Mesenchymal stem cell (in vitro differentiated cells and primary cell): Measurements from ENCODE around the gene ZFHX3.
"Not testable (repeated sequence)": the region's sequence is repeated elsewhere in the genome, so short reads cannot be mapped to it uniquely, and the experiment has no call there.

Source experiments
- DNase-seq: peaks from one replicate; pipeline ENCODE4 v3.0.0-alpha.2; 2013
- H2AFZ ChIP-seq: one replicate; pipeline ENCODE4 v1.6.1; 2013; ENCODE audit warnings: low read depth, mild to moderate bottlenecking, control low read depth, inconsistent platforms, low read length, moderate library complexity
- H2AK5ac ChIP-seq: 2 replicates; pipeline ENCODE4 v1.6.1; 2013; ENCODE audit warnings: low read length, moderate library complexity, mild to moderate bottlenecking, inconsistent platforms; ENCODE audit not compliant: severe bottlenecking
- H2BK120ac ChIP-seq: one replicate; pipeline ENCODE4 v1.6.1; 2013; ENCODE audit warnings: low read depth, mild to moderate bottlenecking, inconsistent platforms, low read length, moderate library complexity
- H2BK12ac ChIP-seq, 2 experiments: one replicate each; pipeline ENCODE4 v1.6.1; 2013; ENCODE audit warnings: inconsistent platforms in 2 of 2, low read length in 2 of 2, mild to moderate bottlenecking in 2 of 2, moderate library complexity in 2 of 2, control low read depth in 1 of 2
- H2BK15ac ChIP-seq: one replicate; pipeline ENCODE4 v1.6.1; 2013; ENCODE audit warnings: mild to moderate bottlenecking, low read depth, inconsistent platforms; ENCODE audit not compliant: poor library complexity, severe bottlenecking
- H2BK5ac ChIP-seq: 2 replicates; pipeline ENCODE4 v1.6.1; 2013; ENCODE audit warnings: low read depth, mild to moderate bottlenecking, low read length, control low read depth, inconsistent platforms; ENCODE audit not compliant: poor library complexity, severe bottlenecking
- H3K14ac ChIP-seq, 2 experiments: one replicate each; pipeline ENCODE4 v1.6.1; 2013; ENCODE audit warnings: inconsistent platforms in 2 of 2, low read length in 2 of 2, control low read depth in 1 of 2, mild to moderate bottlenecking in 1 of 2, moderate library complexity in 1 of 2
- H3K18ac ChIP-seq, 2 experiments: one replicate each; pipeline ENCODE4 v1.6.1; 2013; ENCODE audit warnings: inconsistent platforms in 2 of 2, low read length in 2 of 2, control low read depth in 1 of 2, low read depth in 1 of 2, mild to moderate bottlenecking in 1 of 2
- H3K23ac ChIP-seq, 2 experiments: one replicate each; pipeline ENCODE4 v1.6.1; 2013; ENCODE audit warnings: inconsistent platforms in 2 of 2, low read length in 2 of 2, mild to moderate bottlenecking in 2 of 2, moderate library complexity in 2 of 2, control low read depth in 1 of 2
- H3K27ac ChIP-seq: 2 replicates; pipeline ENCODE4 v1.5.1; 2013; ENCODE audit warnings: mild to moderate bottlenecking, moderate library complexity, low read length, control low read depth, inconsistent platforms; ENCODE audit not compliant: poor library complexity, severe bottlenecking
- H3K27me3 ChIP-seq, 2 experiments: 2 replicates each; pipeline versions ENCODE4 v1.6.1 to v1.7.0; 2013; ENCODE audit warnings: low read length in 2 of 2, mild to moderate bottlenecking in 2 of 2, moderate library complexity in 2 of 2, control low read depth in 1 of 2, inconsistent platforms in 1 of 2; ENCODE audit not compliant: control insufficient read depth in 1 of 2, insufficient read depth in 1 of 2
- H3K36me3 ChIP-seq, 2 experiments: 2 replicates each; pipeline versions ENCODE4 v1.6.1 to v1.7.0; 2013; ENCODE audit warnings: low read length in 2 of 2, control low read depth in 1 of 2, inconsistent platforms in 1 of 2, low read depth in 1 of 2, mild to moderate bottlenecking in 1 of 2; ENCODE audit not compliant: insufficient read depth in 2 of 2, control insufficient read depth in 1 of 2
- H3K4ac ChIP-seq, 2 experiments: one replicate each; pipeline ENCODE4 v1.6.1; 2013; ENCODE audit warnings: inconsistent platforms in 2 of 2, low read length in 2 of 2, mild to moderate bottlenecking in 2 of 2, moderate library complexity in 2 of 2, control low read depth in 1 of 2, low read depth in 1 of 2
- H3K4me1 ChIP-seq: 2 replicates; pipeline ENCODE4 v1.6.1; 2013; ENCODE audit warnings: low read depth, low read length, control low read depth; ENCODE audit not compliant: control insufficient read depth, insufficient read depth
- H3K4me2 ChIP-seq: 2 replicates; pipeline ENCODE4 v1.6.1; 2013; ENCODE audit warnings: low read length, mild to moderate bottlenecking, inconsistent platforms; ENCODE audit not compliant: poor library complexity, severe bottlenecking
- H3K4me3 ChIP-seq, 2 experiments: 2 replicates each; pipeline versions ENCODE4 v1.5.1 to v1.7.0; 2013; ENCODE audit warnings: low read length in 2 of 2, mild to moderate bottlenecking in 2 of 2, control low read depth in 1 of 2, low read depth in 1 of 2; ENCODE audit not compliant: insufficient read depth in 1 of 2
- H3K79me1 ChIP-seq: replicated peaks from 2 replicates; pipeline ENCODE4 v1.6.1; 2013; ENCODE audit warnings: mild to moderate bottlenecking, control low read depth, low read length, inconsistent platforms; ENCODE audit not compliant: poor library complexity, severe bottlenecking
- H3K9ac ChIP-seq: 2 replicates; pipeline ENCODE4 v1.7.0; 2013; ENCODE audit warnings: mild to moderate bottlenecking, low read length, moderate library complexity
- H3K9me3 ChIP-seq: 2 replicates; pipeline ENCODE4 v1.7.0; 2013; ENCODE audit warnings: mild to moderate bottlenecking, low read length; ENCODE audit not compliant: control insufficient read depth
- H4K8ac ChIP-seq: one replicate; pipeline ENCODE4 v1.6.1; 2013; ENCODE audit warnings: inconsistent platforms, mild to moderate bottlenecking, low read length, moderate library complexity
- H4K91ac ChIP-seq: one replicate; pipeline ENCODE4 v1.6.1; 2013; ENCODE audit warnings: mild to moderate bottlenecking, low read length, inconsistent platforms
- WGBS: methylation state at CpG from one replicate; pipeline ENCODE4 v1.1.7; 2013; ENCODE audit warnings: mixed read lengths; 5-methylcytosine and 5-hydroxymethylcytosine counted together

ZFHX3 gene

DNA sequence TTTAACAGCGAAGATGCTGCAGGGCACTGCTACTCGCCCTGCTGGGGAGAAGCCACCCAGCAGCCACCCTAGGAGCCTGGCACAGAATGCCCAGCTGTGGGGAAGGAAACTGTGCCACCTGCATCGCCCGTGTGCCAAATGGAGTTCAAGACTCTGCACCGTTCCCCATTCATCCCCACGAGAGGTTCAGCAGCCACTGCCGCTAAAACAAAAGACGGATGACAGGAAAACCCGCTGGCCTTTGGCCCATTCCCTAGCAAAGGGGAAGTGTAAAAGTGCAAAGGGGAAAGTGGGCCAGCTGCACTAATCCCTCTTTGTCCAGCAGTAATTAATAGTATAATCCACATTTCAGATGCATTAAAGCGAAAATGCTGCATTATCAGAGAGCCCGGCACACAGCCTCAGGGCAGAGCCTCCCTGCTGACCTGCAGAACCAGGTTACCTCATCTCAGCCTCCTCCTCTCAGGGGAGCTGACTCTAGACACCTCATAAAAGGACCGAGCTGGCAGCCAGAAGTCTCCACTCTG lies 37.7 kb downstream of the ZFHX3 start:
- peak overlapping the region; percentile 48 for H4K8ac ChIP-seq
- no peak for DNase-seq
- WGBS = 85% methylated on average over 12 of the region's 12 CpGs

DNA sequence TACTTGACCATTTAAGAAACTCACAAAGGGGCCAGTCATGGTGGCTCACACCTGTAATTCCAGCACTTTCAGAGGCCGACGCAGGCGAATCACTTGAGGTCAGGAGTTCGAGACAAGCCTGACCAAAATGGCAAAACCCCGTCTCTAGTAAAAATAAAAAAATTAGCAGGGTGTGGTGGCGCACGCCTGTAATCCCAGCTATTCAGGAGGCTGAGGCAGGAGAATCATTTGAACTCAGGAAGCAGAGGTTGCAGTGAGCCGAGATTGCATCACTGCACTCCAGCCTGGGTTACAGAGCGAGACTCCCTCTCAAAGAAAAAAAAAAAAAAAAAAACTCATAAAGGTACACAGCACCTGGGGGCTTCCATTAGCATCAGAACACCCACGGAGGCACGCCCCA lies 38.2 kb downstream of the ZFHX3 start:
- not testable (repeated sequence) for H3K14ac ChIP-seq, H2BK5ac ChIP-seq, H3K4me2 ChIP-seq, DNase-seq, H3K18ac ChIP-seq, H3K4ac ChIP-seq, H4K91ac ChIP-seq, H3K36me3 ChIP-seq, H3K27me3 ChIP-seq, H3K9ac ChIP-seq, H2BK12ac ChIP-seq, H3K4me1 ChIP-seq, H2BK15ac ChIP-seq, H2AFZ ChIP-seq, H3K4me3 ChIP-seq, H3K23ac ChIP-seq, H3K9me3 ChIP-seq, H2AK5ac ChIP-seq, H3K27ac ChIP-seq, H2BK120ac ChIP-seq
- peak overlapping the region; percentile 48 for H4K8ac ChIP-seq
- WGBS = 97% methylated on average over 11 of the region's 11 CpGs
- peaks cover 22% of the 10 kb centered on the region for H3K79me1 ChIP-seq

More for the DNA sequence above, 37.7 kb downstream of the ZFHX3 start:
- Histone ChIP-seq H3K9ac (no peak overlapping the region), H3K9me3 (no peaks in the 10 kb centered on the region), H2BK12ac (no peak overlapping the region), H4K91ac (no peak overlapping the region), H2BK120ac (no peak overlapping the region), H3K14ac (peak overlapping the region in 1 of 2 experiments; percentile 26), H2BK5ac (no peak overlapping the region), H3K4ac (no peak overlapping the region), H3K4me2 (no peak overlapping the region), H3K79me1 (peaks cover 26% of the 10 kb centered on the region), H3K27ac (no peak overlapping the region), H2BK15ac (no peak overlapping the region), H3K27me3 (no peaks in the 10 kb centered on the region), H3K4me3 (no peak overlapping the region), H2AFZ (no peak overlapping the region), H3K4me1 (peaks cover 3% of the 10 kb centered on the region), H2AK5ac (no peak overlapping the region), H3K18ac (no peak overlapping the region), H3K36me3 (no peaks in the 10 kb centered on the region), H3K23ac (no peak overlapping the region)

DNA sequence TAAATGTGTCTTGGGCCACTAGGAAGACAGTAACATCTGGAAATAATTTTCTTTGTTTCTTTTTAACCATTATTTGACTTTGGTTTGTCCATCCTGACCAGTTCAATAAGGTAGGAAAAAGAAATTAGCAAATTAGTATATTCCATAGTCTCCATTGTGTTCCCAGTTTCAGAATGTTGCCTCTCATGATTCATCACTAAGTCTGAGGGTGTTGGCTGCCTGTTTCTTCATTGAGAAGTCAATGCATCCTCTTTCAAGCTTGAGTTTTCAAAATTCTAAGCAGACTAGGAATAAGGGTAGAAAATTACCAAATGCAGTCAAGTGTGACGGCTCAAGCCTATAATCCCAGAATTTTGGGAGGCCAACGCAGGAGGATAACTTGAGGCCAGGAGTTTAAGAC lies 41.9 kb downstream of the ZFHX3 start:
- Histone ChIP-seq H3K4ac (no peak overlapping the region), H2BK5ac (no peak overlapping the region), H3K79me1 (peaks cover 18% of the 10 kb centered on the region), H2BK12ac (no peak overlapping the region), H3K36me3 (no peaks in the 10 kb centered on the region), H3K9me3 (peaks cover 3% of the 10 kb centered on the region), H4K8ac (no peak overlapping the region), H2BK120ac (no peak overlapping the region), H2BK15ac (no peak overlapping the region), H2AK5ac (no peak overlapping the region), H3K4me2 (no peak overlapping the region), H3K4me1 (peaks cover 3% of the 10 kb centered on the region), H3K4me3 (no peak overlapping the region), H4K91ac (no peak overlapping the region), H2AFZ (no peak overlapping the region), H3K27ac (no peak overlapping the region), H3K18ac (no peak overlapping the region), H3K14ac (no peak overlapping the region), H3K23ac (no peak overlapping the region), H3K9ac (no peak overlapping the region), H3K27me3 (no peaks in the 10 kb centered on the region)
- DNase-seq = no peak
- WGBS = 100% methylated on average over 2 of the region's 2 CpGs

DNA sequence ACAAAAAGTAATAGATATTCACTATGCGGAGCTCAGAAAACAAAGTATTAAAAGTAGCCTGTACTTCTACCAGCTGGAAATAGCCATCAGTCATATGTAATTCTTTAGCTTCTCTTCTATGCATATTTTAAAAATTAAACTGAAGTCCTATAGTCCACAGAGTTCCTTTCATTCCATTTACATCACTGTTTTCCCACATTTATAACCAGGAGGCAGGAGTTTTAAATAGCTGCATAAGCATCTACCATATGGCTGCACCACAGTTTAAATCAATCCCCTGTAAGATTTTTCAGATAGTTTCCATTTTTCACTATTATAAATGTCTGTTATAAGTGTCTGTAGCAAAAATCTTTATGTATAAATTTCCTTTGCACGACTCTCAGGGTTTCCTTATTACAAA lies 45.1 kb downstream of the ZFHX3 start:
- H2BK12ac ChIP-seq = no peak overlapping the region
- no peak overlapping the region for H3K27ac ChIP-seq
- no peak overlapping the region for H2BK5ac ChIP-seq
- no peak overlapping the region for H3K4me2 ChIP-seq
- no peak overlapping the region for H4K8ac ChIP-seq
- peak; percentile 15 for DNase-seq
- no peak overlapping the region for H2AK5ac ChIP-seq
- H3K9me3 ChIP-seq = peaks cover 5% of the 10 kb centered on the region
- no peak overlapping the region for H3K4ac ChIP-seq
- H2AFZ ChIP-seq = no peak overlapping the region
- no peak overlapping the region for H3K14ac ChIP-seq
- H3K27me3 ChIP-seq = no peaks in the 10 kb centered on the region
- no peak overlapping the region for H3K23ac ChIP-seq
- peaks cover 20% of the 10 kb centered on the region for H3K79me1 ChIP-seq
- H3K4me1 ChIP-seq = peaks cover 2% of the 10 kb centered on the region
- H3K9ac ChIP-seq = no peak overlapping the region
- H2BK120ac ChIP-seq = no peak overlapping the region
- H3K36me3 ChIP-seq = no peaks in the 10 kb centered on the region
- H3K4me3 ChIP-seq = no peak overlapping the region
- H2BK15ac ChIP-seq = no peak overlapping the region
- no peak overlapping the region for H3K18ac ChIP-seq
- no peak overlapping the region for H4K91ac ChIP-seq
- 88% methylated on average over 2 of the region's 2 CpGs for WGBS
